HEK293 (cell line): ENCODE measurements around the gene ARHGAP4.

ENCODE experiments used
- KLF7 ChIP-seq: fragments of 450-650 bp; formaldehyde crosslinking; IDR thresholded peaks from 2 replicates; pipeline ENCODE4 v1.5.1; 2016; ENCODE audit warnings: missing biosample characterization, missing genetic modification characterization, borderline replicate concordance
- KLF8 ChIP-seq: fragments of 450-650 bp; formaldehyde crosslinking; IDR thresholded peaks from 2 replicates; pipeline ENCODE4 v1.5.1; 2016; ENCODE audit warnings: missing biosample characterization, missing genetic modification characterization
- KLF9 ChIP-seq: fragments of 450-650 bp; formaldehyde crosslinking; IDR thresholded peaks from 2 replicates; pipeline ENCODE4 v1.5.1; 2016; ENCODE audit warnings: missing biosample characterization, missing genetic modification characterization, low read depth
- MZF1 ChIP-seq: fragments of 450-650 bp; formaldehyde crosslinking; IDR thresholded peaks from 2 replicates; pipeline ENCODE4 v1.5.1; 2017; ENCODE audit warnings: missing biosample characterization, missing genetic modification characterization, borderline replicate concordance
- OSR2 ChIP-seq: fragments of 450-650 bp; formaldehyde crosslinking; IDR thresholded peaks from 2 replicates; pipeline ENCODE4 v1.5.1; 2016; ENCODE audit warnings: missing biosample characterization, missing genetic modification characterization
- REST ChIP-seq: fragments of 450-650 bp; formaldehyde crosslinking; IDR thresholded peaks from 2 replicates; pipeline ENCODE4 v1.5.1; 2016; ENCODE audit warnings: missing biosample characterization, missing genetic modification characterization
- SALL2 ChIP-seq: fragments of 450-650 bp; formaldehyde crosslinking; IDR thresholded peaks from 2 replicates; pipeline ENCODE4 v1.5.0; 2017; ENCODE audit warnings: missing biosample characterization, mild to moderate bottlenecking, missing genetic modification characterization, borderline replicate concordance
- SCRT2 ChIP-seq: fragments of 450-650 bp; formaldehyde crosslinking; IDR thresholded peaks from 2 replicates; pipeline ENCODE4 v1.5.1; 2016; ENCODE audit warnings: missing biosample characterization, missing genetic modification characterization
- SP3 ChIP-seq: fragments of 450-650 bp; formaldehyde crosslinking; IDR thresholded peaks from 2 replicates; pipeline ENCODE4 v1.5.1; 2016; ENCODE audit warnings: missing biosample characterization, missing genetic modification characterization
- TSHZ1 ChIP-seq: fragments of 450-650 bp; formaldehyde crosslinking; IDR thresholded peaks from 2 replicates; pipeline ENCODE4 v1.5.1; 2016; ENCODE audit warnings: missing biosample characterization, missing genetic modification characterization, borderline replicate concordance
- ZBTB20 ChIP-seq: fragments of 450-650 bp; formaldehyde crosslinking; IDR thresholded peaks from 2 replicates; pipeline ENCODE4 v1.5.1; 2016; ENCODE audit warnings: missing biosample characterization, missing genetic modification characterization
- ZBTB49 ChIP-seq: fragments of 450-650 bp; formaldehyde crosslinking; IDR thresholded peaks from 2 replicates; pipeline ENCODE4 v1.5.1; 2016; ENCODE audit warnings: missing biosample characterization, missing genetic modification characterization, low read depth
- ZEB2 ChIP-seq: fragments of 450-650 bp; formaldehyde crosslinking; IDR thresholded peaks from 2 replicates; pipeline ENCODE4 v1.5.1; 2016; ENCODE audit warnings: missing biosample characterization, missing genetic modification characterization
- ZFHX2 ChIP-seq: fragments of 450-650 bp; formaldehyde crosslinking; conservative IDR thresholded peaks from 2 replicates; pipeline ENCODE4 v1.5.1; 2016; ENCODE audit warnings: missing biosample characterization, missing genetic modification characterization
- ZNF26 ChIP-seq: fragments of 450-650 bp; formaldehyde crosslinking; IDR thresholded peaks from 2 replicates; pipeline ENCODE4 v1.5.1; 2016; ENCODE audit warnings: missing biosample characterization, missing genetic modification characterization
- ZNF266 ChIP-seq: fragments of 450-650 bp; formaldehyde crosslinking; IDR thresholded peaks from 2 replicates; pipeline ENCODE4 v1.5.1; 2016; ENCODE audit warnings: missing biosample characterization, missing genetic modification characterization, low read depth
- ZNF292 ChIP-seq: fragments of 450-650 bp; formaldehyde crosslinking; IDR thresholded peaks from 2 replicates; pipeline ENCODE4 v1.5.1; 2016; ENCODE audit warnings: low read depth, missing biosample characterization, missing genetic modification characterization, borderline replicate concordance
- ZNF548 ChIP-seq: fragments of 450-650 bp; formaldehyde crosslinking; IDR thresholded peaks from 2 replicates; pipeline ENCODE4 v1.5.1; 2016; ENCODE audit warnings: missing biosample characterization, missing genetic modification characterization
- ZNF558 ChIP-seq: fragments of 450-650 bp; formaldehyde crosslinking; IDR thresholded peaks from 2 replicates; pipeline ENCODE4 v1.5.1; 2016; ENCODE audit warnings: missing biosample characterization, missing genetic modification characterization
- ZNF596 ChIP-seq: fragments of 450-650 bp; IDR thresholded peaks from 2 replicates; pipeline ENCODE4 v1.5.0; 2018; ENCODE audit warnings: missing biosample characterization, mild to moderate bottlenecking, missing genetic modification characterization, moderate library complexity
- ZNF624 ChIP-seq: fragments of 450-650 bp; formaldehyde crosslinking; IDR thresholded peaks from 2 replicates; pipeline ENCODE4 v1.5.1; 2017; ENCODE audit warnings: missing biosample characterization, missing genetic modification characterization
- ZNF645 ChIP-seq: fragments of 450-650 bp; formaldehyde crosslinking; IDR thresholded peaks from 2 replicates; pipeline ENCODE4; 2016; ENCODE audit warnings: missing biosample characterization, missing genetic modification characterization
- ZNF660 ChIP-seq: fragments of 450-650 bp; IDR thresholded peaks from 2 replicates; pipeline ENCODE4 v1.5.1; 2018; ENCODE audit warnings: missing biosample characterization, mild to moderate bottlenecking, missing genetic modification characterization
- ZNF701 ChIP-seq: fragments of 450-650 bp; formaldehyde crosslinking; IDR thresholded peaks from 2 replicates; pipeline ENCODE4 v1.5.1; 2016; ENCODE audit warnings: missing biosample characterization, missing genetic modification characterization
- ZNF777 ChIP-seq: fragments of 450-650 bp; formaldehyde crosslinking; IDR thresholded peaks from 2 replicates; pipeline ENCODE4 v1.5.1; 2017; ENCODE audit warnings: missing biosample characterization, missing genetic modification characterization, borderline replicate concordance
- ZSCAN4 ChIP-seq: fragments of 450-650 bp; formaldehyde crosslinking; IDR thresholded peaks from 2 replicates; pipeline ENCODE4 v1.5.1; 2017; ENCODE audit warnings: missing biosample characterization, missing genetic modification characterization

ARHGAP4 gene

GRCh38 chrX:153927922-153928760 is 2.1 kb upstream of the ARHGAP4 start (continued):
- TF ChIP-seq REST (tag by site-specific recombination) (no peak), OSR2 (tag by site-specific recombination) (peak; percentile 95), ZNF548 (tag by site-specific recombination) (no peak), TSHZ1 (tag by site-specific recombination) (no peak), ZEB2 (peak; percentile 70), ZNF596 (tag by site-specific recombination) (peak; percentile 71; the same call in 1 of the 2 replicates), MZF1 (tag by site-specific recombination) (no peak; the same call in 1 of the 2 replicates), SALL2 (tag by site-specific recombination) (no peak), SCRT2 (no peak), ZNF701 (no peak), KLF8 (tag by site-specific recombination) (peak; percentile 98), ZNF26 (tag by site-specific recombination) (no peak), ZBTB49 (tag by site-specific recombination) (no peak), SP3 (tag by site-specific recombination) (peak; percentile 97), ZNF266 (tag by site-specific recombination) (no peak), ZNF558 (tag by site-specific recombination) (no peak), KLF7 (tag by site-specific recombination) (peak; percentile 28; the same call in 1 of the 2 replicates), ZNF660 (tag by site-specific recombination) (peak; percentile 85), ZFHX2 (tag by site-specific recombination) (peak; percentile 96), KLF9 (tag by site-specific recombination) (peak; percentile 81), ZNF624 (no peak), ZNF292 (no peak), ZNF777 (tag by site-specific recombination) (no peak), ZBTB20 (peak; percentile 94), ZNF645 (no peak), ZSCAN4 (no peak)
